ENCODE data around the gene TSPO2. TPM values are rescaled to one million over a fixed set of nuclear protein-coding genes. Genes with fewer than 3 reads are reported as not detected.
A peak's percentile ranks its signal among the peaks of the same experiment; 100 is the strongest.

TSPO2 gene
- total and polyA plus RNA-seq, 9 of the 15 experiments (the other 6 are each of a cell fraction or from before 2014, with no cell fraction given): not detected

DNA sequence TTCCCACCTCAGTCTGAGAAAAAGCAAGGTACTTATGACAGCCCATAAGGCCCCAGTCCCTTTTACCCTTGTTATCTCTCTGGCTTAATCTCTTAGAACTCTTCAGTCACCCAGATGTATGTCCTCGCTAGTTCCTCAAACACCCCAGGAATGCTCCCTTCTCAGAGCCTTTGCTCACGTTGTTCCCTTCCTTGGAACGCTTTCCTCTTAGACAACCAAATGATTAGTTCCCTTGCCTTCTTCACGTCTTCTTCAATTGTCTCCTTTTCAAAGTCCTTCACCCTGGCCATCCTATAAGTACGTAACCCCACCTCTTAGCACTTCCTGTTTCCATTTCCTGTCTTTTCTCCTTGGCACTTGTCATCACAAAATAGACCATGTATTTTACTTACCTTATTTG lies 9.6 kb downstream of the TSPO2 start (continued):
- TF ChIP-seq, protein P1, sequence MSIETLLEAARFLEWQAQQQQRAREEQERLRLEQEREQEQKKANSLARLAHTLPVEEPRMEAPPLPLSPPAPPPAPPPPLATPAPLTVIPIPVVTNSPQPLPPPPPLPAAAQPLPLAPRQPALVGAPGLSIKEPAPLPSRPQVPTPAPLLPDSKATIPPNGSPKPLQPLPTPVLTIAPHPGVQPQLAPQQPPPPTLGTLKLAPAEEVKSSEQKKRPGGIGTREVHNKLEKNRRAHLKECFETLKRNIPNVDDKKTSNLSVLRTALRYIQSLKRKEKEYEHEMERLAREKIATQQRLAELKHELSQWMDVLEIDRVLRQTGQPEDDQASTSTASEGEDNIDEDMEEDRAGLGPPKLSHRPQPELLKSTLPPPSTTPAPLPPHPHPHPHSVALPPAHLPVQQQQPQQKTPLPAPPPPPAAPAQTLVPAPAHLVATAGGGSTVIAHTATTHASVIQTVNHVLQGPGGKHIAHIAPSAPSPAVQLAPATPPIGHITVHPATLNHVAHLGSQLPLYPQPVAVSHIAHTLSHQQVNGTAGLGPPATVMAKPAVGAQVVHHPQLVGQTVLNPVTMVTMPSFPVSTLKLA (conservative IDR thresholded peaks at IDR 0.05): no peak
- TF ChIP-seq PHB (CRISPR knock-in tag; IDR thresholded peaks at IDR 0.05) (no peak), ETV5 (CRISPR knock-in tag; IDR thresholded peaks at IDR 0.05; ENCODE audit: low read depth) (no peak), EHMT2 (IDR thresholded peaks at IDR 0.05) (peak; percentile 39; the same call in 1 of the 2 replicates), PTRF (tag; IDR thresholded peaks at IDR 0.05) (no peak), SMARCE1 (IDR thresholded peaks at IDR 0.05) (peak; percentile 17; the same call in 1 of the 2 replicates), CBFB (CRISPR knock-in tag; IDR thresholded peaks at IDR 0.05) (no peak), ZNF695 (CRISPR knock-in tag; IDR thresholded peaks at IDR 0.05) (no peak), RBM15 (IDR thresholded peaks at IDR 0.05; ENCODE audit: insufficient read depth, low read length) (no peak), MTA3 (IDR thresholded peaks at IDR 0.05; ENCODE audit: borderline replicate concordance) (no peak), TEAD2 (tag; IDR thresholded peaks at IDR 0.05) (no peak), ZNF507 (tag; conservative IDR thresholded peaks at IDR 0.05) (no peak), HDAC2 (IDR thresholded peaks at IDR 0.05) (no peak), CBX2 (IDR thresholded peaks at IDR 0.05; ENCODE audit: insufficient read depth, low read length, poor library complexity, severe bottlenecking) (no peak), HDGF (IDR thresholded peaks at IDR 0.05) (no peak), TAF1 (IDR thresholded peaks at IDR 0.05; ENCODE audit: control insufficient read depth, extremely low read depth, insufficient read depth, low read length, severe bottlenecking) (no peak), ASH1L (IDR thresholded peaks at IDR 0.05; ENCODE audit: borderline replicate concordance, low read depth, partially characterized antibody) (no peak), ZNF232 (CRISPR knock-in tag; IDR thresholded peaks at IDR 0.05) (no peak), SNRNP70 (optimal IDR thresholded peaks at IDR 0.05; ENCODE audit: low read depth, low read length) (no peak), SMAD4 (CRISPR knock-in tag; conservative IDR thresholded peaks at IDR 0.05) (0 out of 2 replicates have a peak, but pooled peaks have one; percentile 34), CAMTA2 (CRISPR knock-in tag; conservative IDR thresholded peaks at IDR 0.05) (no peak)
- TF ChIP-seq, protein P2, sequence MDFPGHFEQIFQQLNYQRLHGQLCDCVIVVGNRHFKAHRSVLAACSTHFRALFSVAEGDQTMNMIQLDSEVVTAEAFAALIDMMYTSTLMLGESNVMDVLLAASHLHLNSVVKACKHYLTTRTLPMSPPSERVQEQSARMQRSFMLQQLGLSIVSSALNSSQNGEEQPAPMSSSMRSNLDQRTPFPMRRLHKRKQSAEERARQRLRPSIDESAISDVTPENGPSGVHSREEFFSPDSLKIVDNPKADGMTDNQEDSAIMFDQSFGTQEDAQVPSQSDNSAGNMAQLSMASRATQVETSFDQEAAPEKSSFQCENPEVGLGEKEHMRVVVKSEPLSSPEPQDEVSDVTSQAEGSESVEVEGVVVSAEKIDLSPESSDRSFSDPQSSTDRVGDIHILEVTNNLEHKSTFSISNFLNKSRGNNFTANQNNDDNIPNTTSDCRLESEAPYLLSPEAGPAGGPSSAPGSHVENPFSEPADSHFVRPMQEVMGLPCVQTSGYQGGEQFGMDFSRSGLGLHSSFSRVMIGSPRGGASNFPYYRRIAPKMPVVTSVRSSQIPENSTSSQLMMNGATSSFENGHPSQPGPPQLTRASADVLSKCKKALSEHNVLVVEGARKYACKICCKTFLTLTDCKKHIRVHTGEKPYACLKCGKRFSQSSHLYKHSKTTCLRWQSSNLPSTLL (IDR thresholded peaks at IDR 0.05): no peak
- TF ChIP-seq, protein P3, sequence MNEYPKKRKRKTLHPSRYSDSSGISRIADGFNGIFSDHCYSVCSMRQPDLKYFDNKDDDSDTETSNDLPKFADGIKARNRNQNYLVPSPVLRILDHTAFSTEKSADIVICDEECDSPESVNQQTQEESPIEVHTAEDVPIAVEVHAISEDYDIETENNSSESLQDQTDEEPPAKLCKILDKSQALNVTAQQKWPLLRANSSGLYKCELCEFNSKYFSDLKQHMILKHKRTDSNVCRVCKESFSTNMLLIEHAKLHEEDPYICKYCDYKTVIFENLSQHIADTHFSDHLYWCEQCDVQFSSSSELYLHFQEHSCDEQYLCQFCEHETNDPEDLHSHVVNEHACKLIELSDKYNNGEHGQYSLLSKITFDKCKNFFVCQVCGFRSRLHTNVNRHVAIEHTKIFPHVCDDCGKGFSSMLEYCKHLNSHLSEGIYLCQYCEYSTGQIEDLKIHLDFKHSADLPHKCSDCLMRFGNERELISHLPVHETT (CRISPR knock-in tag; conservative IDR thresholded peaks at IDR 0.05 in 1 of 2, IDR thresholded peaks at IDR 0.05 in 1 of 2): peak in 1 of 2 experiments; percentile 65; a peak in 2 of 4 replicates
- TF ChIP-seq, protein P4, sequence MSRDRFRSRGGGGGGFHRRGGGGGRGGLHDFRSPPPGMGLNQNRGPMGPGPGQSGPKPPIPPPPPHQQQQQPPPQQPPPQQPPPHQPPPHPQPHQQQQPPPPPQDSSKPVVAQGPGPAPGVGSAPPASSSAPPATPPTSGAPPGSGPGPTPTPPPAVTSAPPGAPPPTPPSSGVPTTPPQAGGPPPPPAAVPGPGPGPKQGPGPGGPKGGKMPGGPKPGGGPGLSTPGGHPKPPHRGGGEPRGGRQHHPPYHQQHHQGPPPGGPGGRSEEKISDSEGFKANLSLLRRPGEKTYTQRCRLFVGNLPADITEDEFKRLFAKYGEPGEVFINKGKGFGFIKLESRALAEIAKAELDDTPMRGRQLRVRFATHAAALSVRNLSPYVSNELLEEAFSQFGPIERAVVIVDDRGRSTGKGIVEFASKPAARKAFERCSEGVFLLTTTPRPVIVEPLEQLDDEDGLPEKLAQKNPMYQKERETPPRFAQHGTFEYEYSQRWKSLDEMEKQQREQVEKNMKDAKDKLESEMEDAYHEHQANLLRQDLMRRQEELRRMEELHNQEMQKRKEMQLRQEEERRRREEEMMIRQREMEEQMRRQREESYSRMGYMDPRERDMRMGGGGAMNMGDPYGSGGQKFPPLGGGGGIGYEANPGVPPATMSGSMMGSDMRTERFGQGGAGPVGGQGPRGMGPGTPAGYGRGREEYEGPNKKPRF (IDR thresholded peaks at IDR 0.05; ENCODE audit: low read depth, low read length): no peak

All from K562 (cell line).